ENCODE results near the gene OTULIN.

The OTULIN gene

GRCh38 chr5:14696851-14697250 is 32.3 kb downstream of the OTULIN start:
- no peak for DNase-seq (ENCODE audit: low read depth, low spot score)

- no peak for DNase-seq (ENCODE audit: low read depth, low spot score)
These were observed 34.0 kb downstream of the OTULIN start for GRCh38 chr5:14698495-14698894.

GRCh38 chr5:14699159-14699558 is 34.6 kb downstream of the OTULIN start:
- DNase-seq (ENCODE audit: low read depth, low spot score), result no peak

GRCh38 chr5:14699807-14700400 is 35.4 kb downstream of the OTULIN start:
- DNase-seq (ENCODE audit: low read depth, low spot score), result no peak

GRCh38 chr5:14700478-14701436 is 36.2 kb downstream of the OTULIN start:
- DNase-seq (ENCODE audit: low read depth, low spot score), result no peak

- no peak for DNase-seq (ENCODE audit: low read depth, low spot score)
These were observed 37.0 kb downstream of the OTULIN start for GRCh38 chr5:14701556-14701955.

- DNase-seq (ENCODE audit: low read depth, low spot score), result no peak
These were observed 37.8 kb downstream of the OTULIN start for GRCh38 chr5:14702238-14702839.

- DNase-seq (ENCODE audit: low read depth, low spot score), result no peak
These were observed 41.0 kb downstream of the OTULIN start for GRCh38 chr5:14705556-14705955.

- DNase-seq (ENCODE audit: low read depth, low spot score), result no peak
These were observed 42.1 kb downstream of the OTULIN start for GRCh38 chr5:14706615-14707021.

- no peak for DNase-seq (ENCODE audit: low read depth, low spot score)
These were observed 43.4 kb downstream of the OTULIN start for GRCh38 chr5:14707811-14708390.

- DNase-seq (ENCODE audit: low read depth, low spot score), result no peak
These were observed 44.0 kb downstream of the OTULIN start for GRCh38 chr5:14708551-14708950.

GRCh38 chr5:14710313-14710994 is 45.9 kb downstream of the OTULIN start:
- no peak for DNase-seq (ENCODE audit: low read depth, low spot score)

- DNase-seq (ENCODE audit: low read depth, low spot score), result no peak
These were observed 47.6 kb downstream of the OTULIN start for GRCh38 chr5:14712131-14712530.

- no peak for DNase-seq (ENCODE audit: low read depth, low spot score)
These were observed 48.1 kb downstream of the OTULIN start for GRCh38 chr5:14712666-14713065.

GRCh38 chr5:14713476-14714390 is 49.2 kb downstream of the OTULIN start:
- DNase-seq (ENCODE audit: low read depth, low spot score), result no peak

- no peak for DNase-seq (ENCODE audit: low read depth, low spot score)
These were observed 50.2 kb downstream of the OTULIN start for GRCh38 chr5:14714706-14715105.

- no peak for DNase-seq (ENCODE audit: low read depth, low spot score)
These were observed 51.0 kb downstream of the OTULIN start for GRCh38 chr5:14715481-14715880.

GRCh38 chr5:14716755-14717752 is 52.5 kb downstream of the OTULIN start:
- no peak for DNase-seq (ENCODE audit: low read depth, low spot score)

GRCh38 chr5:14718778-14719177 is 54.3 kb downstream of the OTULIN start:
- DNase-seq (ENCODE audit: low read depth, low spot score), result no peak
